HG02870 (cell line): Measurements from ENCODE around the gene STK24.

Experiments used
- ATAC-seq: cut with Tn5 transposase; IDR thresholded peaks from one replicate; pipeline ENCODE4 v1.9.1; 2021; ENCODE audit warnings: mild to moderate bottlenecking, moderate library complexity; ENCODE audit not compliant: unreplicated experiment

STK24 gene

GRCh38 chr13:98494769-98495168 is 82.1 kb downstream of the STK24 start:
- ATAC-seq, result no peak

GRCh38 chr13:98493042-98493712 is 83.7 kb downstream of the STK24 start:
- no peak for ATAC-seq

- ATAC-seq, result no peak
Measured at GRCh38 chr13:98492335-98493041, 84.4 kb downstream of the STK24 start.

- ATAC-seq, result no peak
Measured at GRCh38 chr13:98490866-98491265, 86.0 kb downstream of the STK24 start.

- ATAC-seq, result no peak
Measured at GRCh38 chr13:98490195-98490836, 86.6 kb downstream of the STK24 start.

GRCh38 chr13:98489446-98490194 is 87.3 kb downstream of the STK24 start:
- no peak for ATAC-seq

- ATAC-seq, result peak; percentile 46
Measured at GRCh38 chr13:98488736-98489135, 88.2 kb downstream of the STK24 start.

GRCh38 chr13:98487522-98487921 is 89.4 kb downstream of the STK24 start:
- no peak for ATAC-seq

- ATAC-seq, result no peak
Measured at GRCh38 chr13:98487016-98487415, 89.9 kb downstream of the STK24 start.

- ATAC-seq, result no peak
Measured at GRCh38 chr13:98486412-98486811, 90.5 kb downstream of the STK24 start.

- ATAC-seq, result no peak
Measured at GRCh38 chr13:98485561-98485960, 91.3 kb downstream of the STK24 start.

GRCh38 chr13:98484289-98485219 is 92.4 kb downstream of the STK24 start:
- peak; percentile 35 for ATAC-seq

GRCh38 chr13:98483601-98484288 is 93.2 kb downstream of the STK24 start:
- no peak for ATAC-seq

- no peak for ATAC-seq
Measured at GRCh38 chr13:98482476-98483444, 94.1 kb downstream of the STK24 start.

- ATAC-seq, result peak; percentile 42
Measured at GRCh38 chr13:98480915-98481877, 95.7 kb downstream of the STK24 start.

- ATAC-seq, result no peak
Measured at GRCh38 chr13:98479496-98480003, 97.4 kb downstream of the STK24 start.
